Measurements from ENCODE around the gene AUTS2.

The AUTS2 gene

DNA sequence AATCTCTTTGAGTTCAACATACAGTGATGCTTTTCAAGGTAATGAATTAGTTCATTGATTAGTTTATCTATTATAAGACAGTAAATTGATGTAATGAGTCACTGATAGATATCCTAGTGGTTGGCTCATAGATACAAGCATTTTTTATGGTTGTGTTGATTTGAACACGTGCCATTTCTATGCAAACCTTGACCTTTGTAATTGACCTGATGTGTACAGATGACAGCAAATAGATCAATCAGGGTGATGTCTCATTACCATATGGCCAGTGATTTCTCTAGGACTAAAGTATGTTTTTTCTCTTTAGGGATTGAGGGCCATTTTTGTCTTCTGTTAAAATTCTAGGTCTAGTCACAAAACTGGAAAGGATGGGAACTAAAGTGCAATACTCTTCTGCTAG, 773.4 kb downstream of the AUTS2 start:
- DNase-seq: no peak

GRCh38 chr7:70372768-70373515, 774.7 kb downstream of the AUTS2 start:
- no peak for DNase-seq

- no peak for DNase-seq
Observed at GRCh38 chr7:70374772-70375533, 776.7 kb downstream of the AUTS2 start.

DNA sequence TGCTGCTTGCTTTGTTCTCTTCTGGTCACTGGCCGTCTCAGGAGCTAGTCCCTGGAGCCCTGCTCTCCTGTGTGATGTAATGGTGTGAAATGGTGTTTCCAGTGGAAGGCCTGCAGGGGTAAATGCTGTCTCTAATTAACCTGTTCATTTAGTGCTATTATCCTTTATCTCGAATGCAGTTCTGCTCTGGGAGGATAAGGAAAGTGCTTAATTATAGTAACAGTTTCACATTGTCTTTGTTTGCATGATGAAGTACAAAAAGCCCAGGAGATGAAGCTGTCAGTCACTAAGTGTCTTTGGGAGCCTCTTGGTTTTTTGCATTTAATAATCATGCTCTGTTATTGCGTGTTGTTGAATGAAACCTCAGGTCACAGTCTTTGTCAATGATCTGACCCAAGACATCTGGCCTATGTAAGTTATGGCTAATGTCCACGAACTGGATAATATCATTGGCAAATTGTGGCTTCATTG, 778.3 kb downstream of the AUTS2 start:
- no peak for DNase-seq

DNA sequence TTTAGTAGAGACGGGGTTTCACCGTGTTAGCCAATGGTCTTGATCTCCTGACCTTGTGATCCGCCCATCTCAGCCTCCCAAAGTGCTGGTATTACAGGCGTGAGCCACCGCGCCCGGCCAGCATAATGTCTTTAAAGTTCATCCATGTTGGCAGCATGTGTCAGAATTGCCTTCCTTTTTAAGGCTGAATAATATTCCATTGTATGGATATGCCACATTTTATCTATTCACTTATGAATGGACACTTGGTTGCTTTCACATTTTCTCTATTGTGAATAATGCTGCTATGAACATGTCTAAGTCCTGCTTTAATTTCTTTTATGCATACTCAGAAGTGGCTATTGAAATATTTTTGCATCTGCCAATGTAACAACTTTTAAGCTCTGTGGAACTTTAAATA, 779.7 kb downstream of the AUTS2 start:
- DNase-seq: no peak

DNA sequence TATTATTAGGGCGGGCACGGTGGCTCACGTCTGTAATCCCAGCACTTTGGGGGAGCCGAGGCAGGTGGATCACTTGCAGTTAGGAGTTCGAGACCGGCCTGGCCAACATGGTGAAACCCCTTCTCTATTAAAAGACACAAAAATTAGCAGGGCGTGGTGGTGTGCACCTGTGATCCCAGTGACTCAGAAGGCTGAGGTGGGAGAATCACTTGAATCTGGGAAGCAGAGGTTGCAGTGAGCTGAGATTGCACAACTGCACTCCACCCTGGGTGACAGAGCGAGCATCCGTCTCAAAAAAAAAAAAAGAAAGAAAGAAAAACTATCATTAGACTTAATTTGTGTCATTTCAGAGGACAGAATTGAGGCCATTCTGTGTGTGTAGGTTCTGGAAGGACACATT, 780.9 kb downstream of the AUTS2 start:
- DNase-seq: no peak

DNA sequence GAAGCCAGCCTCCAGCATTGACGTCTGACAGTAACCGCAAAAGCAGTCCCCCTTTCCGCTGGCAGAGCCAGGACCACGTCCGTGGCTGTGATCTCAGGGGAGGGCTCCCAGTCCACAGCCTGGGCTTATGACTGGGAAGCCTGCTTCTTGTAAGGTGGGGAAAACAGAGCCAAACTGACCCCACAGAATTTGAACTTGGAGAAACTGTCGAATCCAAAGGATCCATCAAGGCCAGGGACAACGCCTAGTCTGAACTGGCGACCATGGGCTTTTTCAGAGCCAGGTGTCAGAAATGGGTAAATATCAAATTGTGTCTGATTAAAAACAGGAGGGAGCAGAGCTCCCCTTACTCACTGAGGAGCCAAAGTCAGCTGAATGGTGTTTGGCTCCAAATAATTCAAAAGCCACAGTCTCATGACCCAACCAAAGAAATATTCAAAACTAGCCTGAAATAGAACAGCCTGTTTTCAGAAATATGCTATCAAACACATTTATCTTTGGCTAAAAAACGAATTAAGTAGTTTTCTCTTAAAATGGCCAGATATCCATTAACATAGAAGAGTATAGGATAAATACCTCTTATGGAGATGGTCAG, 782.2 kb downstream of the AUTS2 start:
- DNase-seq: no peak

- DNase-seq: no peak
Observed at GRCh38 chr7:70383066-70383782, 784.9 kb downstream of the AUTS2 start.

DNA sequence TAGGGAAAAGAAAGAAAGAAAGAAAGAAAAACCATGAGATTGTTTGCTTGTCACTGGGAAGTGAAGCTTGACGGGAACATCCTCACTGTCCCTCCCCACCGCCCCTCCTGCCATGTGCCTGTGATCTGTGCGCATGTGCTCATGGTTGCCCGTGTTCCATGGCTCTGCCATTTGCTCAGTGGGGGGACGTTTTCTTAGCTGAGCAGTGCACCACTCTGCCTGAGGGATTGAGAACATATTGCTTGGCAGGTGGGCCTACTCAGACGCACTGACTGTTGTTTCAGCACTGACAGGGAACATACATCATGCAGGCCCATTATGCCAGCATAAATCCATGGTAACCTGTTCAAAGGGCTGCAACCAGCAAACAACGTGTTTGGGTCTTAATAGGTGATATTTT, 785.7 kb downstream of the AUTS2 start:
- no peak for DNase-seq

DNA sequence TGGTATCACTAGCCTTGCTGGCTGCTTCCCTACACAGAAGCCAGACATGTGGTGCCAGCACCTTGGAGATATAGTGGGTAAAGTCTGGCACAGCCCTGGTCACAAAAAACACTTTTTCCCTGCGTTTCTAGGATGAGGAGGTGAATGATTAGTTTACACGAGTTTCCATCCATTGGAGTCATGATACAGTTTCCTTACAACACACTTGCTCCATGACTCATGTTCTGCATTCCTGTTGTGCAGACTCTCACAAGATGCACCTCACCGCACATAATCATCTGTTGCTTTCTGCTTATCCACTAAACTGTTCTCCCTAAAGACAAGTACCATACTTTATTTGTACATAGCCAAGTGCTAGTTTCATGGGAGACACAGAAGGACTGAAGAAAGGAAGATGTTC, 786.6 kb downstream of the AUTS2 start:
- no peak for DNase-seq

GRCh38 chr7:70387217-70387616, 788.9 kb downstream of the AUTS2 start:
- no peak for DNase-seq

GRCh38 chr7:70389531-70390151, 791.4 kb downstream of the AUTS2 start:
- DNase-seq: no peak

- DNase-seq: no peak
Observed at GRCh38 chr7:70390251-70390650, 792.0 kb downstream of the AUTS2 start.

DNA sequence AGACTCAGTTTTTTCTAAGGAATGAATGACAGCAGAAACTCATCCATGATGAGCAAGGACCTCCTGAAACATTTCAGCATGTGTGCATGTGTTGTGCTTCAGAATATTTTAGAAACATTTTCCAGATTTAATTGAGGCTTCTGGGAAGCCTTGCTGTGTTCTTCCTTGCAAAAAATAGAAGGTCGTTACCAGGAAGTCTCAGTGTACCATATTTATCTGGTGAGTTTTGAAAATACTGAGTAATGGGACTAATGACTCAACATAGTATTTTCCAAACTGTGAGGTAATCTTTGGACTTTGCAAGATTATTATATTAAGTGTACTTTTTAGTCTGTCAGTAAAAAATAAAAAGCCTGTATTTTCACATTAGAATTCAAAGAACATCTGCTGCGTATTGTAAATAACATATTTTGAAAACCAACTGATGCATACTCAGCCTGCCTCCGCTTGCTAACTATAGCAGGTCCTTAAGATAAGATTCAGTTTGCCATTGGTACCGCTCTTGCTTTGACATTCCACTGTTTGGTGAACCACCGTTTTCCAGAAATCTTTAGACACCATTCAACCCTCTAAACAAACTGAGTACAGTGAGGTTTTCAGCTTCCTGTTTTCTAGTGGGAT, 794.1 kb downstream of the AUTS2 start:
- no peak for DNase-seq

- no peak for DNase-seq
Observed at GRCh38 chr7:70392877-70393435, 794.7 kb downstream of the AUTS2 start.

DNA sequence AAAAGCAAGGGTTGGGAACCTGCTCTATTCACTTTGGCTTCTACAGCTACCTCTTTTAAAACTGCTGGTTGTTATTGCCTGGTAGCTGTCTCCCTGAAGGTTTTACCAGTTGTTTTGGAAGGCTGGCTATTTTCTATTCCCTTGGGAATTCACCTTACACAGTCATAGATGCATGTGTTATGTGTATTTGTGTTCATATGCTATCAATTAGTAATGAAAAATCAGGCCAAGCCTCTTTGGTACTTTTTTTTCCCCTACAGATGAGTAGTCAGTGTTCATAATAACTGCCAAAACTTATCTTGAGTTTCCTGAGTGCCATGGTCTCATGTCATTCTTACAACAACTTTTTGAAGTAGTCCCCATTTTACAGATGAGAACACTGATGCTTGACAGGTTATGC, 795.7 kb downstream of the AUTS2 start:
- no peak for DNase-seq

DNA sequence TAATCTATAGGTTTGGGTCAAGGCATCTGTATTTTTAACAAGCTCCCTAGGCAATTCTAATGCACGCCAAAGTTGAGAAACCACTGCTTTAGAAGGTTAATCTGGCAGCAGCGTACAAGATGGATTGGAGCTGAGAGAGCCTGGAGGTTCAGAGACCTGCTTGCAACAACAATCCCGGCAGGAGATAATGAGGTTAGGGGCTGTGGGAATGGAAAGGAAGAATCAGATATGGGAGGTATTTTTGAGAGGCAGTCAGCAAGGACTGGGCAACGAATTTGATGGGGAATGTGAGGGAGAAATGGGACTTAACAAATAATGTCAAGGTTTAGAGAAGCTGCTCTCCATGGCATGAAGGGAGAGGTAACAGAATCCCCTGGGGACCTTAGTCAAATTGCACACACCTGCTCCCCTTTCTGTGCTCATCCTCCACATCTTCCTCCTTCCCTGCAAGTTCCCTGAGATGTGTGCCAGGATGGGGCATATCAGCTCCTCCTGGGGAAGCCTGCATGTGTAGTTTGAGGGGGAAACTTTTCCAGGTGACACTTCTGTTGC, 802.6 kb downstream of the AUTS2 start:
- DNase-seq: no peak

- no peak for DNase-seq
Observed at GRCh38 chr7:70402069-70402468, 803.8 kb downstream of the AUTS2 start.

- no peak for DNase-seq
Observed at GRCh38 chr7:70405241-70405640, 807.0 kb downstream of the AUTS2 start.

GRCh38 chr7:70406186-70406949, 808.1 kb downstream of the AUTS2 start:
- no peak for DNase-seq

All from hypothalamus (tissue), 51 donors.